ENCODE measurements around the gene MINDY4B.
"Not testable (repeated sequence)": the region's sequence is repeated elsewhere in the genome, so short reads cannot be mapped to it uniquely, and the experiment has no call there.

The MINDY4B gene

DNA sequence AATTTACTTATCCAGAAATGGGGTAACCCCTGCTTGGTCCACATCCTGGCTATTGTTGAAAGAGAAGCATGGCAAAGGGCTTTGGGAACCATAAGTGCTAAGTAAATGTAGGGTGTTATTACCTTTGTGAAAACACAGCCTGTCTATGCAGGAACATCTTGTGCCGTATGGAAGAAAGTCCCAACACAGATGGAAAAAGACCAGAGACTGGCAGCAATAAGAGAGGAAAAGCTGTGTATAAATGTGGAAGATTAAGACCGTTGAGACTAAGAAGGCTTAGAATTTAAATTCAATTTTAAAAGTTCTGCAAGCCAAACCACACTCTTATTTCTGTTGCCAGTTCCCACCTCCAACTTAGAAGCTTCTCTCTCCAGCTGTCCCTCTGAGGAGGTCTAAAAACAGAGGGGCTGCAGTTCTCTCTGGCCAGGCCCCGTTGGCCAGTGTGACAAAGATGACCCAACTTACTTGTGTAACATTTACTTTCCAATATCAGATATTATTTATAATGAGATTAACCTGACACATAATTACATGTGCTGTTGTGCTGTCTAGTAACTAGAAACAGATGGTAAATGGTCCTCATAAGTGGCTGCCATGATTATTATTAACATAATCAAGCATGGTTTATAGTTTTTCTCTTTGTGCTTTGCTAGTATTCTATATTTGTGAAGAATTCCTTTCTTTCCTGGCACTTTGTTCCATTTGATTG lies 7.0 kb downstream of the MINDY4B start:
- no peak for DNase-seq

DNA sequence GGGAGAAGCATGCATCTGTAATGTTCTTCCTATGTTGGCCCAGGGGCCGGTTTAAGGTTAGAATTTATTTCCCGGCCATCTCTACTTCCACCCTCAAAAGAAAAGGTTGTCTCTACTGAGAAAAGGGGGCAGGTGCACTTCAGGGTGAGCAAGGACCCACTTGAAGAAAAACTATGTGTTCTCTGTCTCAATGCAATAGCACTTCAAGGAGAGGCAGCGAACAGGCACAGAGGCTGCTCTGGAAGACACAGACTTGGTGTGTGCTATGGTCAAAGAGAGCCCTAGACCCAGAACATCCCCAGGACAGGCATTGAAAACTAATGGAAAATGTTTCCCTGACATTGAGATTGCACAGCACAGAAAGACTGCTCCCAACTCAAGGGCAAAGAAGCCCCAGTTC lies 7.6 kb downstream of the MINDY4B start:
- DNase-seq, result no peak

- no peak for DNase-seq
Measured at GRCh38 chr3:150890831-150891230, 14.4 kb downstream of the MINDY4B start.

DNA sequence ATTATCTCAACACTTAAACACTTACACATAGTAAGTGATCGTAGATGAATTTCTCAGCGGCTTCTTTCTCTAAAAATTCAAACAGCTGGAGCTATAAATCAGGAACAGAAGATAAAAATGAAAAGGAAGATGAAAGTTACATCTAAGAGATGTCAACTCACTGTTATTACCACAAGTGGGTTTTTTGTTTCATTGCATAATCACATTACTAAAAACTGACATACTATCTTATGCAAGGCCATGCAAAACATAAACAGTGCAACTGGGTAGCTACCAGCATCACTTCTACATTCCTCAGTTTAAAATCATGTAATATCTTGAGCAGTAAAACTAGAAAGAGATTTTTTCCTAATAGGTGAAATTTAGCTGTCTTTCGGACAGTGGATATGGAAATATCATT lies 14.9 kb downstream of the MINDY4B start:
- peak; percentile 46 for DNase-seq

- DNase-seq, result no peak
Measured at GRCh38 chr3:150889106-150889505, 16.1 kb downstream of the MINDY4B start.

DNA sequence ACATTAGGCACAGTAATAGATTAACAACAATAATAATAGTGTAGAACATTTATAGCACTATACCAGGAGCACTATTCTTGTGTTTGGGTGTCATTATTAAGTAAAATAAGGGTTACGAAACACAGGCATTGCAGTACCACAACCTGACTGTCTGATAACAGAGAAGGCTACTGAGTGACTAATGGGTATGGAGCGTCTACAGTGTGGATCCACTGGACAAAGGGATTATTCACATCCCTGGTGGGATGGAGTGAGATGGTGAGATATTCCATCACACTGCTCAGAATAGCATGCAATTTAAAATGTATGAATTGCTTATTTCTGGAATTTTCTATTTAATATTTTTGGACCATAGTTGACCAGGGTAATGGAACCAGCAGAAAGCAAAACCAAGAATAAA lies 18.2 kb downstream of the MINDY4B start:
- DNase-seq, result no peak

DNA sequence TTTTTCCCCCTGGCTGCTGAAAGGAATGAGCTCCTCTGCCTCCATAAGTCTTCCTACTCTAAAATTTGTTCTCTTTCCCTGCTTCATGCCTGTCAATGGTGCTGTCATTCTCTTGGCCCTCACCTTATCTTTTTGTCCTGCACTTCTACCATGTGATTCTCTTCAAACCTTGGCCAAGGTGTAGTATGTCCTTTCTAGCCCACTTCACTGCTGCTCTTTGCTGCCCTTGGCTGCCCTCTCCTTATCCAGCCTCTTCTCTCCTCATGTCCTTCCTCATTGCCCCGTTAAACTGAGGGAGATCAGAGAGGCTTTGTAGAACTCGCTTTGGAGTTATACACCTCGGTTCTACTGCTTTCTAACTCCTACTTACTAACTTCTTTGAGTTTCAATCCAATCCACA lies 19.7 kb downstream of the MINDY4B start:
- no peak for DNase-seq

DNA sequence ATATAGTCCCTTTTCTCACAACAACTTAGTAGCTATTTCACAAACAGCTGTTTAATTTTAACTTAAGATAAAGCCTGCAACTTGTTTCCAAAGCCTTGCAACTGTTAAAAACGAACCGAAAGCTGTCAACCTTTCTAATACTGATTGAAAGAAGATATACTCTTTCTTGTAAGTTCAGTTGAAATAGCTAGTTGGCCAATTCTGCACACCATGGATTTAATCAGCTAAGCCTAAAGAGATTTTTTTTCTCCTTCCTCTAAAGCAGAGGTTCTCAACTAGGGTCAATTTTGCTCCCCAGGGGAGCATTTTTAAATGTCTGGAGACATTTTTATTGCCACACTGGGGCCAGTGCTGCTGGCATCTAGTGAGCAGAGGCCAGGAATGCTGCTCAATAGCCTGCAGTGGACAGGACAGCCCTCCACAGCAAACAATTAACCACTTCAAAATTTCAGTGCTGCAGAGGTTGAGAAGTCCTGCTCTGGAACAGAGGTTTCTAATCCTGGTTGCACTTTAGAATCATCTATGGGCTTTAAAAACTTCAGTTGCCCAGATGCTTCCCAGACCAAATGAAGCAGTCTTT lies 26.2 kb downstream of the MINDY4B start:
- DNase-seq, result no peak

- DNase-seq, result no peak
Measured at GRCh38 chr3:150878290-150878689, 26.9 kb downstream of the MINDY4B start.

DNA sequence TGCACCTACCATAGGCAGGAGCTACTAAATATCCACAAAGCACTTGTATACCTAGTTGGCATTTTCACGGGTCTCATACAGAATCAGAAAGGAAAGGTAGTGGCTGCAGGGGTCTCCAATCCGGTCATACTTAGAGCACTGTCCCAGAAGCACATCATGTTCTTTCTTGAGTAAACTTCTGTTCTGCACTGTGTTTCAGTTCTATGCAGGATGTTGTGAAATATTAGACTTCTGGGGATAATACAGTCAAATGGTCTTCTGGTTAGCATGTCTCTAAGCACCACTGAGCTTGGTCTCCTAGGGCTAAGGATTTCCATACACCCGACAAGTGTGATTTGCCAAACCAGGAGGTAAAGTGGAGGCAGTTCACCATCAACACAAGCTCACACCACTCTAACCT lies 27.9 kb downstream of the MINDY4B start:
- no peak for DNase-seq

GRCh38 chr3:150876611-150877265 lies 28.5 kb downstream of the MINDY4B start:
- no peak for DNase-seq

GRCh38 chr3:150875548-150875947 lies 29.7 kb downstream of the MINDY4B start:
- no peak for DNase-seq

- DNase-seq, result no peak
Measured at GRCh38 chr3:150874666-150875219, 30.5 kb downstream of the MINDY4B start.

- DNase-seq, result peak; percentile 24
Measured at GRCh38 chr3:150871192-150871591, 34.0 kb downstream of the MINDY4B start.

- DNase-seq, result peak; percentile 79
Measured at GRCh38 chr3:150870406-150870805, 34.8 kb downstream of the MINDY4B start.

- no peak for DNase-seq
Measured at GRCh38 chr3:150868282-150868681, 37.0 kb downstream of the MINDY4B start.

DNA sequence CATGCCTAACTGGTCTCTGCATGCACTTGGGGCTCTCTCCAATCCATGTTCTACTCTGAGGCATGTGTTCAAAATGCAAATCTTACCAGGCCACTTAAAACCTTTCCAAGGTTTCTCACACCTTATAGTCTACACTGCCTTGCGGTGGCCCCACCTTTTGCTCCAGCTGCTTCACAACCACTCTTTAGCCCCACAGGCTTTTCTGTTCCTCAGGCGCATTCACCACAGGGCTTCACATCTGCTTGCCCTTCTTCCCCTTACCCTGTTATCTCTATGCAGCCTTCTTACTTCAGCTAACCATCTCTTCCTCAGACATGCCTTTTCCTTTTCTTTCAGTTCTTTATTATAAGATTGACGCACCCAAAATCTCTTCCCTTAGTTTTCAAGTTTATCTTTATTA lies 37.8 kb downstream of the MINDY4B start:
- no peak for DNase-seq

DNA sequence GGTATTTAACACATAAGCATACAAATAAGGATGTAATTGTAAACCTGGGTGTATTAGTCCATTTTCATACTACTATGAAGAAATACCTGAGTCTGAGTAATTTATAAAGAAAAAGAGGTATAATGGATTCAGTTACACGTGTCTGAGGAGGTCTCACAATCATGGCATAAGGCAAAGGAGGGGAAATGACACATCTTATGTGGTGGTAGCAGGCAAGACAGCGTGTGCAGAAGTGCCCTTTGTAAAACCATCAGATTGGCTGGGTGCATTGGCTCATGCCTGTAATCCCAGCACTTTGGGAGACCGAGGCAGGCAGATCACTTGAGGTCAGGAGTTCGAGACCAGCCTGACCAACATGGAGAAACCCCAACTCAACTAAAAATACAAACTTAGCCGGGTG lies 41.3 kb downstream of the MINDY4B start:
- DNase-seq, result not testable (repeated sequence)

GRCh38 chr3:150861851-150862250 lies 43.4 kb downstream of the MINDY4B start:
- no peak for DNase-seq

GRCh38 chr3:150857936-150858335 lies 47.3 kb downstream of the MINDY4B start:
- DNase-seq, result not testable (repeated sequence)

GRCh38 chr3:150850191-150850590 lies 55.0 kb downstream of the MINDY4B start:
- DNase-seq, result no peak

DNA sequence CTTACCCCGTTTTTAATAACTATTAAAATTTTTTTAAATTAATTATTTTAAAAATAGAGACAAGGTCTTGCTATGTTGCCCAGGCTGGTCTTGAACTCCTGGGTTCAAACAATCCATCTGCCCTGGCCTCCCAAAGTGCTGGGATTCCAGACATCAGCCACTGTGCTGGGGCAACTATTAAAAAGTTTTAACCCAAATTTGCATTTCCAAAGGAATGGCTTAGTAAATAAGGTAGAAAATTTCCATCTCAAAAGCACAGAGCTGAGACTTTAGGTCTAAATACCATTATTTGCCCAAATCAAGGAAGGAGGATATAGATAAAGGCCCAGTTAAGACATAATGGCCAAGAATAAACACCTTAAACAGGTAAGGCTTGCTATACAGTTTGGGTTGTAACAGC lies 56.4 kb downstream of the MINDY4B start:
- no peak for DNase-seq

- no peak for DNase-seq
Measured at GRCh38 chr3:150847433-150847832, 57.8 kb downstream of the MINDY4B start.

DNA sequence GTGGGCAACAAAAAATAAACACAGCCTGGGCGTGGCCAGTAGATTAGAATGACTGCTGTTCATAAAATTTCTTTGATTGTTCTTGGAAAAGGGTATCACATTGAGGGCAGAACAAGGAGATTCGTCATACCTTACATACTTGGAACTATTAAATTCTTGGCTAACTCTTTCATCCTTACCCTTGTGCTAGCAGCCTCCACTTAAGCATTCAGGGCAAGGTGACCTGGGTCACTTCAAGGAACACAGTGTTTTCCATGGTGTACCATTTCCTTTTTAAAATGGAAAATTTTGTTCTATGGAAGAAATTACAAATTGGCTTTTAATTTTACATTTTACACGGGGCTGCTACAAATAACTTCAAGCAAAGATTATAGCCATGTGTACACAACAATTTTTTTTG lies 60.8 kb downstream of the MINDY4B start:
- no peak for DNase-seq
